Endodermal cell (in vitro differentiated cells): ENCODE measurements around the gene TKT. TPM values are rescaled to one million over a fixed set of nuclear protein-coding genes. Genes with fewer than 3 reads are reported as not detected.
A peak's percentile ranks its signal among the peaks of the same experiment; 100 is the strongest.

ENCODE experiments used
- DNase-seq: peaks from one replicate; pipeline ENCODE4 v3.0.0-alpha.2; 2017
- H3K27ac ChIP-seq: 2 replicates; pipeline ENCODE4 v1.5.1; 2013; ENCODE audit warnings: mild to moderate bottlenecking, low read depth, low read length, moderate library complexity
- H3K27me3 ChIP-seq: 2 replicates; pipeline ENCODE4 v1.6.1; 2013; ENCODE audit warnings: mild to moderate bottlenecking, low read length, moderate library complexity; ENCODE audit not compliant: insufficient read depth, control insufficient read depth, poor library complexity, severe bottlenecking
- H3K36me3 ChIP-seq: 2 replicates; pipeline ENCODE4 v1.7.0; 2013; ENCODE audit warnings: mild to moderate bottlenecking, low read length, moderate library complexity; ENCODE audit not compliant: control insufficient read depth, insufficient read depth
- H3K4me1 ChIP-seq: one replicate; pipeline ENCODE4 v1.7.0; 2013; ENCODE audit warnings: low read length; ENCODE audit not compliant: control insufficient read depth, insufficient read depth
- H3K4me3 ChIP-seq: 2 replicates; pipeline ENCODE4 v1.5.1; 2013; ENCODE audit warnings: mild to moderate bottlenecking, low read length, moderate library complexity
- H3K9ac ChIP-seq: 2 replicates; pipeline ENCODE4 v1.6.1; 2013; ENCODE audit warnings: mild to moderate bottlenecking, low read length, moderate library complexity; ENCODE audit not compliant: poor library complexity, severe bottlenecking; ENCODE audit errors: extremely low read depth
- H3K9me3 ChIP-seq: 2 replicates; pipeline ENCODE4 v1.6.1; 2013; ENCODE audit warnings: mild to moderate bottlenecking, low read length, moderate library complexity; ENCODE audit not compliant: control insufficient read depth
- H3K27ac Mint-ChIP-seq: 2 replicates; pipeline ENCODE4 v1.8.0; 2020; ENCODE audit warnings: mixed read lengths
- H3K27me3 Mint-ChIP-seq: 2 replicates; pipeline ENCODE4 v1.8.0; 2021; ENCODE audit warnings: mild to moderate bottlenecking, mixed read lengths; ENCODE audit not compliant: insufficient read depth
- H3K36me3 Mint-ChIP-seq: 2 replicates; pipeline ENCODE4 v1.8.0; 2020; ENCODE audit warnings: low read depth, mixed read lengths
- H3K4me1 Mint-ChIP-seq: 2 replicates; pipeline ENCODE4 v1.8.0; 2020; ENCODE audit warnings: mixed read lengths
- H3K4me3 Mint-ChIP-seq: 2 replicates; pipeline ENCODE4 v1.8.0; 2020; ENCODE audit warnings: mild to moderate bottlenecking, moderate library complexity, mixed read lengths
- H3K9me3 Mint-ChIP-seq: 2 replicates; pipeline ENCODE4 v1.8.0; 2020; ENCODE audit warnings: mild to moderate bottlenecking, mixed read lengths
- CTCF ChIP-seq: fragments of 200-600 bp; sonication (generic); conservative IDR thresholded peaks from 2 replicates; pipeline ENCODE4 v1.5.0; 2021; ENCODE audit warnings: antibody characterized with exemption, mild to moderate bottlenecking
- WGBS, 2 experiments: methylation state at CpG; one replicate each; pipeline versions ENCODE4 v1.1.5 to v1.1.7; 2013; ENCODE audit warnings: missing lambda C conversion rate in 2 of 2, mixed read lengths in 1 of 2; ENCODE audit not compliant: insufficient coverage in 1 of 2, insufficient read length in 1 of 2; 5-methylcytosine and 5-hydroxymethylcytosine counted together
- total RNA-seq, 2 donors: library from RNA; stranded (reverse); fragmentation: NEBNext Ultra II Directional in 1 of 2; extraction: Animal tissue kit (Norgen Biotek cat#: 25700) in 1 of 2; gene quantifications; 2 replicates in 1 of 2; 3 replicates in 1 of 2; pipeline ENCODE4 v1.2.1, GENCODE V29; 2021

TKT gene
- total RNA-seq, 2 donors from 2014 or later = 373 to 472 TPM

DNA sequence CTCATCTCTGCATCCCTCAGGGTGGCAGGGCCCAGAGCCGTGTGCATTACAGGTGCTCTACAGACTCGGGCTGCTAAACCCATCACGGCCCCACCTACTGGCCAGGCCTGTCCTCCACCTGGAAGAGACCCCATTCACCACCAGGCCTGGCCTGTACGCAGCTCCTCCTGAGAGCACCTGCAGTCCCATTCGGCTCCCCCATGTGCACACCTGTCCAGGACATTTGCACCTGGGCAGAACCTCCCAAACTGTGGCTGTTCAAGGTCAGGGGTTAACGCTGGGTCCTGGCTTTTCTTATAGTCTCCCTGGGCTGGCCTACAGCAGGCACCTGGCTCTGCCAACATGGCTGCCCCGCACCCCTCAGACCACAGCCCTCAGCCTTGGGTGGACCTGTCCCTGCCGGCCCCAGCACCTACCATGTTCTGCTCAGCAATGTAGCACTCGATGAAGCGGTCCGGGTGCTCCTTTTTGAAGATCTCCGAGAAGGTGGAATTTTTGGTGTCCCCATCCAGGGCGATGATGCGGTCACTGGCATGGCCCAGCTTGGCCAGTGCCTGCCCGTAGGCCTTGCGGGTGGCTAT lies 25.7 kb downstream of the TKT start:
- Mint-ChIP-seq H3K27me3 (no peaks in the 10 kb centered on the region), H3K9me3 (no peaks in the 10 kb centered on the region), H3K4me1 (no peaks in the 10 kb centered on the region), H3K36me3 (peaks cover 91% of the 10 kb centered on the region), H3K27ac (no peak overlapping the region), H3K4me3 (no peak overlapping the region)
- Histone ChIP-seq H3K27me3 (no peaks in the 10 kb centered on the region), H3K4me1 (no peaks in the 10 kb centered on the region), H3K27ac (no peak overlapping the region), H3K9ac (no peak overlapping the region), H3K36me3 (peaks cover 84% of the 10 kb centered on the region), H3K9me3 (no peaks in the 10 kb centered on the region), H3K4me3 (no peak overlapping the region)
- 93 to 100% methylated on average over 10 to 16 of the region's 16 CpGs for WGBS, 2 experiments
- peak; percentile 82 for DNase-seq
- peak; percentile 70 for TF ChIP-seq CTCF

- no peak for TF ChIP-seq CTCF
- Histone ChIP-seq H3K4me3 (no peak overlapping the region), H3K27me3 (no peaks in the 10 kb centered on the region), H3K9ac (no peak overlapping the region), H3K27ac (no peak overlapping the region), H3K36me3 (peaks cover 86% of the 10 kb centered on the region), H3K9me3 (no peaks in the 10 kb centered on the region), H3K4me1 (no peaks in the 10 kb centered on the region)
- no peak for DNase-seq
- no peaks in the 10 kb centered on the region for H3K27me3 Mint-ChIP-seq
- peak overlapping the region; percentile 11 for H3K27ac Mint-ChIP-seq
- peaks cover 91% of the 10 kb centered on the region for H3K36me3 Mint-ChIP-seq
- 90% methylated on average over 2 of the region's 2 CpGs; no CpG with 5 or more reads in 1 of the 2 experiments for WGBS, 2 experiments
- no peak overlapping the region for H3K4me3 Mint-ChIP-seq
- no peaks in the 10 kb centered on the region for H3K9me3 Mint-ChIP-seq
- no peaks in the 10 kb centered on the region for H3K4me1 Mint-ChIP-seq
Measured at GRCh38 chr3:53229606-53230005, 26.2 kb downstream of the TKT start.

DNA sequence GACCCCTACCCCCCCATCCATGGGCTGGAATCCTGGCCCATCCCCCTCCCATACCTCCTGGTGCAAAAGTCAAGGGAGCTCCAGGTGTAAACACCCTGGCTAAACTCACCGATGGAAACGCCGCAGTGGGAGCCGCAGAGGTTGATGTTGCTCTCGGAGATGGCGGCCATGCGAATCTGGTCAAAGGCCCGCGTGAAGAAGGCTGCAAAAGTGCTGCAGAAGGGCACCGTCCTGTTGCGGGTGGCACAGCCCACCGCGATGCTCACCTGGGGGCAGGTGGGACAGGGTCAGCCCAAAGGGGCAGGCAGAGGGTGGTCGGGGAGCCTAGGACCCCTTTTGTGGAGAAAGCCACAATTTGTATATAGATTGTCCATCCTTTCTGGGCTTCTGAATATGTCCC lies 26.7 kb downstream of the TKT start:
- H3K27me3 Mint-ChIP-seq = no peaks in the 10 kb centered on the region
- no peaks in the 10 kb centered on the region for H3K4me1 Mint-ChIP-seq
- H3K36me3 ChIP-seq = peaks cover 86% of the 10 kb centered on the region
- H3K27ac Mint-ChIP-seq = peak overlapping the region; percentile 11
- no peak overlapping the region for H3K9ac ChIP-seq
- DNase-seq = no peak
- H3K36me3 Mint-ChIP-seq = peaks cover 89% of the 10 kb centered on the region
- TF ChIP-seq CTCF = no peak
- H3K27ac ChIP-seq = no peak overlapping the region
- no peak overlapping the region for H3K4me3 Mint-ChIP-seq
- no peaks in the 10 kb centered on the region for H3K4me1 ChIP-seq
- H3K4me3 ChIP-seq = no peak overlapping the region
- H3K9me3 ChIP-seq = no peaks in the 10 kb centered on the region
- WGBS, 2 experiments = 96 to 97% methylated on average over 14 of the region's 14 CpGs
- no peaks in the 10 kb centered on the region for H3K27me3 ChIP-seq
- H3K9me3 Mint-ChIP-seq = no peaks in the 10 kb centered on the region
